Stimulated activated CD8-positive, alpha-beta memory T cell treated with anti-CD3 and anti-CD28 coated beads, Interleukin-7, amount 100 ng/mL, for 4 hours (primary cell): ENCODE results near the gene EXOC2.
A peak's percentile ranks its signal among the peaks of the same experiment; 100 is the strongest.

Experiments
- DNase-seq, 2 donors: peaks; one replicate each; pipeline ENCODE4 v3.0.0-alpha.2; 2020; ENCODE audit warnings: low read depth in 2 of 2

EXOC2 gene

DNA sequence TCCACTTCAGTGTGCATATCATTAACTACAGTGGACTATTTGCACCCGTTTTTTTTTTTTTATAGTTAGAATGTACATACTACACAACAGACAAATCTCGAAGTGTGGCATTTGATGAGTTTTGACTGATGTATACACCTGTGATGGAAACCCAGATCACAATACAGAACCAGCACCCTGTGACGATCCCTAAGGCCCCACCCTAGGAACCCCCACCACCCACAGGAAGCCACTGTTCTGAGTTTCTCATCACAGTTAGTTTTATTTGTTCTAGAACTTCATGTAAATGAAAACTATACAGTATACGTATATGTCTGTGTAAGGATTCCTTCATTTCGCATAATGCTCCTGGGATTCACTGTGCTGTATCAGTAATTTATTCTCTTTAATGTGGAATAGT, 198.5 kb downstream of the EXOC2 start:
- no peak for DNase-seq

DNA sequence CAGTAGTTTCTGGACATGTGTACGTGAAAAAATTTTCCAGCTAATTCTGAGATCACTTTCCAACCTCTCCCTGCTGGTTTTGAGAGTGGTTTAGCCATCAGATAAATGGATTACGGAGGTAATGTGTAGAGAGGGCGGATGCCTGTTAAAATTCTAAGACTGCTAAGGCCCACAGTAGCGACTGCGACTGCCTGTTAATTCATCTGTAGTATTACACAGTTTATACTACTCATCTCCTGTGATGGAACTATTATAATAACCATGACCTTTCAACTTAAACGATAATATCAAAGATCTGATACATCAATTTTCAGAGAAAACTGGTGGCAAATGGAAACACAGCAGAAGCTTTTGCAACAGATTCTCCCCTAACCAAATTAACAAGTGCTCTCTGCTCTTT, 199.1 kb downstream of the EXOC2 start:
- DNase-seq, result no peak

DNA sequence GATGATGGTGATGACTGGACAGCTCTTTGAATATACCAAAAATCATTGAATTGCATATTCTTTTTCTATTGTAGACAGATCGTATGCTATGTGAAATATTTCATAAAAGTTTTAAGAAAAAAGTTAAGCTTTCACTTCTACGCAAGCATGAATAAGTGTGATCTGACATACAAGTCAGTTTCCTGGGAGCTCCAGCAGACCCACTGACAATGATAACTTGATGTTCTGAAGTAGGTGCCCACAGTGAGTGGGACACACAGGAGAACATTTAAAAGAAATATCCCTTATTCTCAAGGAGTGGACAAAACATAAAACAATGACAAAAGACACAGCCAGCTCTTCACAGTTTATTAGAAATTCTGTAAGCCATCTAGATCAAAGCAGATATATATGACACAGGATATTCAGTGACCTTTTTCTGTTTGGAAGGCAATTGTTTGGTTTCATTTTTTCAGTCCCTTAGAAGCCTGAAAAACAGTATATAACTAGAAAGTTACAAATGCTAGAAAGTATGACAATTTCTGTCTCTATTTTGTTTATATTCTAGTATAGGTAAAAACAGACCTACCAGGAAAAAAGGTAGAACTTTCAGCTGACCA, 200.0 kb downstream of the EXOC2 start:
- no peak for DNase-seq

DNA sequence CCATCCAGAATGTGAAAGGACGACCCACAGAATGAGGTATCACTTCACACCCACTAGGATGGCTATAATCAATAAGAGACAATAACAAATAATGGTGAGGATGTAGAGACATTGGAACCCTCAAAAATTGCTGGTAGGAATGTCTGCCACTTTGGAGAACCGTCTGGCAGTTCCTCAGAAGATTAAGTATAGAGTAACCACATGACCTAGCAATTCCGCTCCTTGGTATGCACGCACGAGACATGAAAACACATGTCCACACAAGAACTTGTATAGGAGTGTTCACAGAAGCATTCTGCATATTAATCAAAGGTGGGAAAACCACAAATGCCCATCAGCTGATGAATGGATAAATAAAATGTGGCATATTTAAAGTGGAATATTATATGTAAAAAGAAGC, 200.8 kb downstream of the EXOC2 start:
- DNase-seq, result no peak

DNA sequence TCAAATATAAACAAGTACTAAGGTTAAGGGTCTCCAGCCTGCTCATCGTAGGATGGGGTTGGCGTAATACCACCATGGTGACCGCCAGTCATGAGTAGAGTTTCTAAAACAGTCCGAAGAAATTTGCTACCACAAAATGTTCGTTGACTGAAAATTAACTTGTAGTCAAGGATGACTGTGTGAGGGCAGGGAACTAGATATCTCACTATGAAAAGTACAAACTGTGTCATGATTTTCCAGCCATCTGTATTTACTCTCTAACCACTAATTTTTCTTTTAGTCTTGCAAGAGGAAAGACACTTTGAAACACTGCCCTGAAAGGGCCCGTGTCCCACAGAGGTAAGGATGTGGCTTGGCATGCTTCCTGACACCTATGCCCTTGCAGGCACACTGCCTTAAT, 201.7 kb downstream of the EXOC2 start:
- DNase-seq, result no peak

DNA sequence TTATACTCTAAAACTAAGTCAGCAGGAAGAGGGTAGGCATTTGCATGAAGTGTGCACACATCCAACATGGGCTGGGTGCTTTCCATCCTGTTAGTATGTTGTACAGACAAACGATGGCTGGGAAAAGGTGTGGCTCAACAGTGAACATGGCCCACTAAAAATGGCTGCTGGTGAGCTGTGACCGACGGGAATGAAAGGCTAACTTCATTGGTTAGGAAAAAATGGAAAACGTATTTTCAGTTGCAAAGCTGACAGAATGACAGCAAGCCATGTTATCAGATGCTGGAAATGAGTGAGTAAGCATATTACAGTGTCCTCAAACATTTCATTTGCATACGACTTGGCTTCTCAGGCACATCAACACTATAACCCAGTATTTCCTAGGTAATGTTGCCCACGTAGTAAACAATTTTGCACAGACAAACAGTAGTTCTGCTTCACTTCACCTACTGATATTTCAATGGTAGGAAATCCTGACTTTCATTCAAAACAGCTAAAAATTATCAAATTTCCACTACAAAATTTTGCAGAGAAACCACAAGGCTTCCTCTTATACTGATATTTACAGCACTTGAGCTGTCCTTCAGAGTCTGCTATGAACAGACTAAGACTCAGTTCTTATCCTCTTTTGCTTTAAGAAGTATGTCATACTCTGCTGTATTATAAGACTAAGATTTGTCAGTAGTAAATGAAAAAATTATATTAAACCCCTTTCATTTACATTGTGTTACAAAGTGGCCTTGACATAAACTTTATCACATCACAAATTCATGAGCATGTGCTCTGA, 202.5 kb downstream of the EXOC2 start:
- DNase-seq, result no peak

DNA sequence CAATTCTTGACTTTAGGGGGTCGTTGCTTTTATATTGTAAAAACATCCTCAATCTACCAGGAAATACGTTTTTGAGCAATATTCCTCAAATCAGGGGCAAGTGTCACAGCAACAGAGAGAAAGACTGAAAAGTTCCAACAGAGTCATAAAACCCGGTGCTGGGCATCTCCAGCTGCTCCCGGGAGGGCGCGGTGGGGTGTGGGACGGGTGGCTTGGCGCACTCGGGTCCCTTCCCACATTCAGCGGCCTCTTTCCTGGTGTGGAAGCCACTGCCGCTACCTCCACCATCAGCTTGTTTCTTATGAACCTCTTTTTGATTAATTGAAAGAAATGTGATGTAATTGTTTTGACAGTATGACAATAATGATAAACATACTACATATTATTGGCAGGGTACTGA, 203.2 kb downstream of the EXOC2 start:
- DNase-seq, result no peak

DNA sequence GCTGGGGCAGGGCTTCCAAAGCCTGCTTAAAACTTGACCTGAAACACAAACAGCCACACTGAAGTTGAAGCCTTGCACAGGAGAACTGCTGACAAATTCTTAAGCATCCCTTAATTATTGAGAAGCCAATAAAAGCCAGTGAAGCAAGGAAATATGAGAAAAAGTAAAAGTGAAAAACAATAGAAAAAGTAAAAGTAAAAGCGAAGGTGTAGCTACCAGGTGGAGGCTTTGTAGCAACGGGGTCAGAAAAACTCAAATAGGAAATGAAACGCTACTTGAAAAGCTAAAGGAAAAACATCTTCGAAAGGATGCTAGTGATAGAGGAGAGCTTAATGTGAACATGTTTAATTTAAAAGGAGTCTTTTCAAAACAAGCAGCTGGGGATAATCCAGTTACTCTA, 203.9 kb downstream of the EXOC2 start:
- no peak for DNase-seq

DNA sequence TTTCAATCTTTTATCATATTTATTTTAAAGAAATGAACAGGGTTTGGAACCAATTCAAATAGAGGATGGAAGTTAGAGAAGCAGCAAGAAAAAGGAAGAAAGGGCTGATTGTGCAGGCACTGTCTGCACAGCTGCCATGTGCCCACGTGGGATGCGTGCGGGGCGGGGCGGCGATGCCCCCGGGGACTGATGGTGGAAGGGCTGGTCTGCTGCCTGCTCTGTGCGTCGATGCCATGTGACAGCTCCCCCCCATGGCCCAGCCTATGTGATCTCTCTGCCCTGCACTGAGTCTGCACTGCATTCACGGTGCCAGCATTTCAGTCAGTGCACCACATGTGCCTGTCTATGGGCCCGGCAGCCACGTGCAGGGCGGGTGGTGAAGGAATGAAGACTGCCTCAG, 205.0 kb downstream of the EXOC2 start:
- DNase-seq, result no peak

DNA sequence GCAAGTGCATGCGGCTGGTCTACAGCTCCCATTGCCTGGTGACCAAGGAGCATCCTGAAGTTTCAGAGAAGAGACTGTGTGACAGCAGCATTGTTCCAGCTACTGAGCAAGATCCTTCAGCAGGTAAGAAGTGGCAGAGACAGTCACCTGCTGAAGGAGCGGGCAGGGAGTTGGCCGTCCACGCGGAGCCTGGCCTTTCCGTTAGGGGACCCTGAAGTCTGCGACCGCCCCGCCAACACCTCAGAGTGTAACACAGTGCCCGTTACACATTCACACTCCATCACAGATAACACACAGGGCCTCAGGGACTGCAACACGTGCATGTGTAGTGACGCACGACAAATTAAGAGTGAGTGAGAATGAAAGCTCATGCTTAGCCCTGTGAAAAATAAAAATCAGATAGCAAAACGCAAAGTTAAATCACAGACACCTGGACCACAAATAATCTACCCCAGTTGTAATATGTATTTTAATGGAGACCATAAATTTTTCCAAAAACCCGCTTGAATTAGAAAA, 207.2 kb downstream of the EXOC2 start:
- DNase-seq, result no peak

DNA sequence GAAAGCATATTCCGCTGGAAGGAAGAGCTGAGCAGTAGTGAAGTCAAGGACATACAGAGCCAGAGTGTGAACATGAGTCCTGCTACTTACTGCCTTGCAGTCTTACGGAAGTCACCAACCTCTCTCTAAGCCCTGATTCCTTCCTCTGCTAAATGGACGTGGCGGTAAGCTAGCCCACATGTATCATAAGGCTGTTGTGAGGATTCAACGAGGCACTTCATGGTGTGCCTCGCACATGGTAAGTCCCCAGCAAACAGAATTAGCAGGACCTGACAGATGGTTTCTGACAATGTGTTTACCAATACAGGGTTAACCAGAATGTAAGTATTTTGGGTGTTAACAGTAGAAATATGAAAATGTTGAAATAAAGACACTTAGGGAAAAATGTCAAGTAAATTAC, 208.2 kb downstream of the EXOC2 start:
- DNase-seq, result no peak

DNA sequence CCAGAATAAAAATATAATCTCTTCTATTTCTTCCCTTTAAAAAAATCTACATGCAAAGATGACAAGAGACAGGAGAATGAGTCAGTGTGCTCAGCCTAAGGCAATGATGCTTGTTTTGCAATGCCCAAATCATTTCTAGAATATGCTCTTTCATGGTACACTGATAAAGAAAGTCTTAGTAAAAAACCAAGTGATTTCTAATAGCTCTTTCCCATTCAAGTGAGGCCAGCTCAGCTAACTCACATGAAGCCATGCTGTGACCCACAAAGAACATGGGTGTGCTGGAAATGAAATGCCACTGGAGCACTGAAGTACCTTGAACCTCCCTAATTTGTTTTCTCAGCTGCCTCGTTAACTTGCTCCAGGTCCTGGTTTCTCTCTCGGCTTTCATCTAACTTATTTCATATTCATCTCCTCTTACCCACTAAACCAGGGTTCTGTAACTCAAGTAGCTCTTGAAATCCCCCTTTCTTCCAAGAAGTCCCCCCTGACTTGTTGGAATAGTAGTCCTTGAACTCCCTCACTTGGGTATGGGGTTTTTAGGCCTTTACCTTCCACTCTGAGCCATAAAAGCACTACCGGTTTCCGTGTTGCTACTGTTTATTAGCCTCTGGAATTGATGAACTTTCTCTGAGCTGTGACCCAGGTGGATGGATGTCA, 208.7 kb downstream of the EXOC2 start:
- no peak for DNase-seq

DNA sequence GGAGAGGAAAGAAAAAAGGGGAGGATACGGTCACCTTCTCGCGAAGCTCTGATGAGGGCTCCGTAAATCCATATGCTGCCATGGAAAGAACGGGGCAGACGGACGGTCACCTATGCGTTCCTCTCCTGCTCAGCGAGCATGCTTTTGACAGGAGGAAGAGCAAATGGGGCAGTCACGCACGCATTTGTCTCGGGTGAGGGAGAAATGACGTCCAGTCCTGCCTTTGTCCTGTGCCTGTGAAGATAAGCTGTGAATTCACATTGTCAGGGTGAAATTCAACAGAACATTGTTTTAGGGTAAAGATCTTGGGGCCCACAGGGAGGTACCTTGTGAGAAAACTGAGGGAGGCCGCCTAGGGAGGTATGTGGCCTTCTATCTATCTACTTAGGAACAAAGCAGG, 217.6 kb downstream of the EXOC2 start:
- DNase-seq, result no peak

DNA sequence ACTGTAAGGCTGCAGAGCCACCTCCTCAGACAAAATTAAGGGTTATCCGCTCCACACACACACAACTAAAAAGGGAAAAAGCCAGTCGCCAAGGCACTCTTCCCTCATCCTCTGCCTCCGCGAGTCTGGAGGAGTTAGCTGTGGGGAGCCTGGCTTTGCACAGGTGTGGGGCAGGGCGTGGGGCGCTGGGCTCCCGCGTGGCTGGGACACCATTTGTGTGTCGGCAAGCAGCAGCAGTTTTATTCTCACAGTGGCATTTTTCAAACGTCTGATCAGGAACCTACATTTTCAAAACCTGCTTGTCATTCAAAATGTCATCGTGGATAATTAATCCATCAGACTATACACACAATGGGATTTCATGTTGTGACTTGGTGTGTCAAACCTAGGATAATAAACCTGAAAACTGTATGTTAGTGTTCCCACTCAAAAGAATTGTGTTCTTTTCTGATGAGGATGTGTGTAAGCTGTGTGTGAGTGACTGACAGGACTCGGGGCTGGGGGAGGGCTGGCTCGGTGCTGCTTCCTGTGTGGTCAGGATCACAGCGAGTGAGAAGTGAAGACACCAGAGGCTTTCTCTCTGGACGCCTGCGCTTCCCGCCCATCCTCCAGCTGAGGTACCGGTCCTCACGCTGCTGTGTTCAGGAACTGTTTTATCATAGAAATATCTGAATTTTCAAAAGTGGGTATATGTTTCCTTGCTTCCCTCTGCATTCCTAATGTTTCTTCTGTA, 218.3 kb downstream of the EXOC2 start:
- DNase-seq, result peak; percentile 72 to 73

DNA sequence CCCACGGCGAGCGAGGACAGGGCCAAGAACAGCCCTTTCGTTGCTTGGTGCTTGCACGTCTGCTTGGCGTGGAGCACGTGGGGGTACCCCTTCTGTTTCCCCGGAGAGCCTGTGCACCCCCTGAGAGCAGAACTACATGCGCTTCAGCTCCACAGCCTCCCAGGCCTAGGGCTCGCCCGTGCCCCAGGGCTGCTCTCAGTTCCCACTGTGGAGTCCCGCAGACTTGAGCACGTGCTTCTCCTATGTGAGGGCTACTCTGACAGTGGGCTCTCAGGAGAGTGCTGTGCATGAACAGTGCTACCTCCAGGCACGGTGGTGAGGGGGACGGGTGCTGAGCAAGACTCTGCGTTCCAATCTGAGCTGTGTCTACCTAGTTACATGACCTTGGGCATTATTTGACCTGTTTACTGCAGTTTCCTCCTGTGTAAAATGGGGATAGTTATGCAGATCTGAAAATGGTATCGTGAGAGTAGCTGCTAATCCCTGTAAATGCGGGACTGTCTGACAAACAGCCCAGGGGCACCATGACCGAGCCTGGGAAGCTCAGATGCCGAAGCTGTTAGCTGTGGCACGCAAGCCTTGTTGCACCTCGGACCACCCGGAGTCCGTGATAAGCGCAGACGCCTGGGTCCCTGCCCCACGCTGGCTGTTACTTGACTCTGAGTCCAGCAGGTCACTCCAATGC, 219.0 kb downstream of the EXOC2 start:
- DNase-seq, result no peak

DNA sequence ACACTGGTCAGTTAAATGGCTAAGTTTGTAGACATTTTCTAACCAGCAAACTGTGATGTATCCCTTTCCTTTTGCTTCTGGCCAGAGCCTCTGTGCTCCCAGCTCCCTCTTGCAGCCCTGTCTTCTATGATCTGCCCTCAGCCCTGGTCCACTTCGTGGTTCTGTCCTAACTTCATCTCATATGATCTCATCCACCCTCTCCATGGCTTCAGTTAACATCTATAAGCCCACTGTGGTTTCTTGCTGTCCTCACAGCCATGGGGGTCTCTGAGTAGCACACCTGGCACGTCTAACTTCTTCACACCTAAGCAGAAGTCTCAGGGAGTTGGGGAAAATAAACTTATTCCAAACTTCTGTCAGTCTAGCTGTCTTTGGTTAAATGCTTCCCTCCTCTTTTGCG, 219.6 kb downstream of the EXOC2 start:
- no peak for DNase-seq

DNA sequence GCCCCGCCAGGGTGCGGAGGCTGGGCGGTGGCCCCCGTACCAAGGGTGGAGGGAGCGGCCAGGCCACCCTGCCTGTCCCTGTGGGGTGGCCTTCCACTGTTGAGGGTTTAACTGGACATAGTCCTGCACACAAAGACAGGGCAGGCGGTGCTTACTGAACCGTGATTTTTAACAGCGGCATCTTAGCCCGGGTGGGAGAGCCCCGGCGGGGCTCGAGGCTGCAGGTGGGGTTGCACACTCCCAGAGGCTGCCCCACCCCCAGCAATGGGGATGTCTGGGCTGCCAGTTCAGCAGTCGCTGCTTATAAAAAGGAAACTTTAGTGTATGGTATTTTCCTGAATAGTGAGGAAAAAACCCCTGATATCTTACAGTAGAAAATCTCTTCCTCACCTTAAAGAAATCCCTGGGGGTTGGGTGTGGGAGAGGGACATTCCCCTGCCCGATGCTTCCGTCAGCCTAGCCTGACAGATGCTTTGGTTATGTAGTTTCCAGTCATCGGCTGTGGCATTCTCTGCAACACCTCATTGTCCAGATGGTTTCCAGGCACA, 222.0 kb downstream of the EXOC2 start:
- no peak for DNase-seq

DNA sequence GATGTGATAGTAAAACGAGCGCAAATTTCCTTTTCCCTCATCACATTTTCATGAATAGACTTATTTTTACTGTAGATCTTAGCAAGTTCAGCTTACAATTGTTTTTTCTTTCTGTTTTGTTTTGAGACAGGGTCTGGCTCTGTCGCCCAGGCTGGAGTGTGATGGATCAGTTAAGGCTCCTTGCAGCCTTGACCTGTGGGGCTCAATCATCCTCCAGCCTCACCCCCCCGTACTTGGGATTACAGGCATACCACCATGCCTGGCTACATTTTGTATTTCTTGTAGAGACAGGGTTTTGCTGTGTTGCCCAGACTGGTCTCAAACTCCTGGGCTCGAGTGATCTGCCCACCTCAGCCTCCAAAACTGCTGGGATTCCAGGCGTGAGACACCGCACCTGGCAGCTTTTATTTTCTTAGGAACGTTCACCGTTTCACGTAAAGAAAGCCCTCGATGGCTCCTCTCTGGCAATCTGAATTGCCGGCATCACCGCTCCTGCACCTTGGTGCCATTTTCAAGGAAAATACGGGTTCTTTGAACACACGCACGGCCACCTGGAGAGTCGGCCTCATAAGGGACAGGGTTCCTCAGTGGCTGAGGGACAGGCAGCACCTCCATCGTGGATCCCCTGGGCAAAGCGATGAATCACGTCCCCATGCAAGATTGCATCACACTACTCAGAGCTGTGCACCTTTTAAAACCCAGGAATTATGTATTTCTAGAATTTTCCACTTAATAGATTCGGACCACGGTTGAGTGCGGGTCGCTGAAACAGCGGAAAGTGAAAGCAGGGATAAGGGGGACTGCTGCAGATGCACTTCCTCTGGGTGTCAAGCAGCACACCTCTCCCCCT, 222.7 kb downstream of the EXOC2 start:
- DNase-seq, result no peak

DNA sequence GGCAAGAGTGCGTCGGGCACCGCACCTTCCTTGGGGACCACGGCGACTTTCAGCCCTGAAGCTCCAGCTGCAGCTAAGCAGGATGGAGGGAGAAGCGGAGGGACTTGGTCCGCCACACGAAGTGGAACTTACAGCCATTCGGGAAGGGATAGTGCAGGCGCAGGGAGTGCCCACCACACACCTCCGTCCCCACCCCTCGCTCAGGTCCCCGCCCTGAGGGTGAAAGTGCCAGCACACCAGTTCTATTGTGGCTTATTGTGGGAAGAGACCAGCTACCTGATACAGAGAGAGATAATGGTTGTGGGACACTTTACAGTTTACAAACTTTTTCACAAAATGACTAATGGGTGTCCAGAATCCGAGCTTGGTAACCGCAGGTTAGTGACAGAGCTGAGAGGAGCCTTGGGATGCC, 225.3 kb downstream of the EXOC2 start:
- DNase-seq, result no peak

DNA sequence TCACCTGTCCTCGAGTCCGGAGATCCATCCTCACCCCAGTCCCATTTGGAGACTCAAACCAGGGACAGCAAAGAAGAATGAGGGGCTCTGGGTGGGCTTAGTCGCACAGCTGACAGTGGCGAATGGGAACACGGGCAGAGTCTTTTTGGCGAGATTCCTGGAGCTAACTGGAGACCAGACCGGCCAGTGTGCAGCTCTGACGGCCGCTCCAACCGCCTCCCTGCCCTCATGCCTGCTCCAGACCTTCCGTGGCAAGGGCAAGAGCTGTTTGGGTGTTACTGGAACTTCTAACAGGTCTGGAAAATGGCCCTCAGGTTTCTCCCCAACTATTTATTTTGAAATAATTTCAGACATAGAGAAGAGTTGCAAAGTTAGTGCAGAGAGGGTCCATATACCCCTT, 225.8 kb downstream of the EXOC2 start:
- DNase-seq, result no peak

DNA sequence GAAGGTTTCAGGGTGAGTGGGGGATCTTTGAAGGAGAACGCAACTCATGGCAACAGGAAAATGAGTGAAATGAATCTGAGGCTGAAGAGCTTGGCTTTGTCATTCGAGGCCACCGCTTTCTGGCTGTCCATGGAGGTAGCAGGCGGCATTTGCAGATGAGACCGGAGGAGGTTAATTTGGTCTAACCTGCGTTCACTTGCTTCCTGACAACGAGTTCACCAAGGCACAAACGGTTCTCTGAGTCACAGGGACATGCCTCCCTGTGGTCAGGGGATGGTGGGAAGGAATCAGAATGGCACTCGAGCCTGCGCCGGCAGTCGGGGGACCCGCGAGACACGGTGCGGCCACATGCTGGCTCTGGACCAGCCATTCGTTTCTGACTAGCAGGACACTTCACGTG, 226.4 kb downstream of the EXOC2 start:
- no peak for DNase-seq
